ENCODE data around the gene SUPT20HL2.

SUPT20HL2 gene

GRCh38 chrX:24292353-24292752, 21.5 kb downstream of the SUPT20HL2 start:
- Histone ChIP-seq H2AFZ (ENCODE audit: low read depth, low read length) (no peak overlapping the region), H4K20me1 (ENCODE audit: insufficient read depth, low read length) (no peaks in the 10 kb centered on the region), H3K4me3 (ENCODE audit: low read length) (no peak overlapping the region), H3K27me3 (ENCODE audit: low read depth, low read length) (no peaks in the 10 kb centered on the region), H3K9me3 (ENCODE audit: insufficient read depth, low read length) (no peaks in the 10 kb centered on the region), H3K36me3 (replicated peaks; ENCODE audit: low read depth, low read length) (no peaks in the 10 kb centered on the region), H3K4me2 (ENCODE audit: low read length) (no peak overlapping the region), H3K79me2 (ENCODE audit: low read length) (no peaks in the 10 kb centered on the region), H3K9ac (ENCODE audit: low read length) (no peak overlapping the region), H3K27ac (ENCODE audit: low read length) (no peak overlapping the region), H3K4me1 (ENCODE audit: low read length) (no peaks in the 10 kb centered on the region)
- no peak for TF ChIP-seq CTCF (IDR thresholded peaks at IDR 0.05; ENCODE audit: low read depth, low read length)
- no peak for TF ChIP-seq EZH2phosphoT487 (IDR thresholded peaks at IDR 0.05; ENCODE audit: low read depth)

- no peaks in the 10 kb centered on the region for H3K4me1 ChIP-seq (ENCODE audit: low read length)
- TF ChIP-seq CTCF (IDR thresholded peaks at IDR 0.05; ENCODE audit: low read depth, low read length) (no peak), EZH2phosphoT487 (IDR thresholded peaks at IDR 0.05; ENCODE audit: low read depth) (no peak)
- H3K4me3 ChIP-seq (ENCODE audit: low read length), result no peak overlapping the region
- no peaks in the 10 kb centered on the region for H4K20me1 ChIP-seq (ENCODE audit: insufficient read depth, low read length)
- no peak overlapping the region for H3K4me2 ChIP-seq (ENCODE audit: low read length)
- no peak overlapping the region for H3K9ac ChIP-seq (ENCODE audit: low read length)
- H3K79me2 ChIP-seq (ENCODE audit: low read length), result no peaks in the 10 kb centered on the region
- H2AFZ ChIP-seq (ENCODE audit: low read depth, low read length), result no peak overlapping the region
- H3K27ac ChIP-seq (ENCODE audit: low read length), result no peak overlapping the region
- H3K27me3 ChIP-seq (ENCODE audit: low read depth, low read length), result no peaks in the 10 kb centered on the region
- no peaks in the 10 kb centered on the region for H3K9me3 ChIP-seq (ENCODE audit: insufficient read depth, low read length)
- H3K36me3 ChIP-seq (replicated peaks; ENCODE audit: low read depth, low read length), result no peaks in the 10 kb centered on the region
Measured at GRCh38 chrX:24285082-24285481, 28.8 kb downstream of the SUPT20HL2 start.

- H3K79me2 ChIP-seq (ENCODE audit: low read length), result no peaks in the 10 kb centered on the region
- H4K20me1 ChIP-seq (ENCODE audit: insufficient read depth, low read length), result no peaks in the 10 kb centered on the region
- no peaks in the 10 kb centered on the region for H3K36me3 ChIP-seq (replicated peaks; ENCODE audit: low read depth, low read length)
- no peaks in the 10 kb centered on the region for H3K9me3 ChIP-seq (ENCODE audit: insufficient read depth, low read length)
- no peak for TF ChIP-seq CTCF (IDR thresholded peaks at IDR 0.05; ENCODE audit: low read depth, low read length)
- no peak for TF ChIP-seq EZH2phosphoT487 (IDR thresholded peaks at IDR 0.05; ENCODE audit: low read depth)
- no peak overlapping the region for H2AFZ ChIP-seq (ENCODE audit: low read depth, low read length)
- no peak overlapping the region for H3K4me3 ChIP-seq (ENCODE audit: low read length)
- H3K4me1 ChIP-seq (ENCODE audit: low read length), result no peaks in the 10 kb centered on the region
- no peaks in the 10 kb centered on the region for H3K27me3 ChIP-seq (ENCODE audit: low read depth, low read length)
- H3K27ac ChIP-seq (ENCODE audit: low read length), result no peak overlapping the region
- no peak overlapping the region for H3K9ac ChIP-seq (ENCODE audit: low read length)
- no peak overlapping the region for H3K4me2 ChIP-seq (ENCODE audit: low read length)
Measured at GRCh38 chrX:24283127-24283794, 30.6 kb downstream of the SUPT20HL2 start.

GRCh38 chrX:24282381-24283126, 31.3 kb downstream of the SUPT20HL2 start:
- Histone ChIP-seq H3K36me3 (replicated peaks; ENCODE audit: low read depth, low read length) (no peaks in the 10 kb centered on the region), H3K9me3 (ENCODE audit: insufficient read depth, low read length) (no peaks in the 10 kb centered on the region), H3K27ac (ENCODE audit: low read length) (no peak overlapping the region), H3K79me2 (ENCODE audit: low read length) (no peaks in the 10 kb centered on the region), H2AFZ (ENCODE audit: low read depth, low read length) (no peak overlapping the region), H3K4me2 (ENCODE audit: low read length) (no peak overlapping the region), H4K20me1 (ENCODE audit: insufficient read depth, low read length) (no peaks in the 10 kb centered on the region), H3K4me1 (ENCODE audit: low read length) (no peaks in the 10 kb centered on the region), H3K27me3 (ENCODE audit: low read depth, low read length) (no peaks in the 10 kb centered on the region), H3K4me3 (ENCODE audit: low read length) (no peak overlapping the region), H3K9ac (ENCODE audit: low read length) (no peak overlapping the region)
- TF ChIP-seq EZH2phosphoT487 (IDR thresholded peaks at IDR 0.05; ENCODE audit: low read depth), result no peak
- TF ChIP-seq CTCF (IDR thresholded peaks at IDR 0.05; ENCODE audit: low read depth, low read length), result no peak

All from OCI-LY3 (cell line).